ENCODE results near the gene OVCA2.
A peak's percentile ranks its signal among the peaks of the same experiment; 100 is the strongest.
"Not testable (repeated sequence)": the region's sequence is repeated elsewhere in the genome, so short reads cannot be mapped to it uniquely, and the experiment has no call there.

OVCA2 gene

DNA sequence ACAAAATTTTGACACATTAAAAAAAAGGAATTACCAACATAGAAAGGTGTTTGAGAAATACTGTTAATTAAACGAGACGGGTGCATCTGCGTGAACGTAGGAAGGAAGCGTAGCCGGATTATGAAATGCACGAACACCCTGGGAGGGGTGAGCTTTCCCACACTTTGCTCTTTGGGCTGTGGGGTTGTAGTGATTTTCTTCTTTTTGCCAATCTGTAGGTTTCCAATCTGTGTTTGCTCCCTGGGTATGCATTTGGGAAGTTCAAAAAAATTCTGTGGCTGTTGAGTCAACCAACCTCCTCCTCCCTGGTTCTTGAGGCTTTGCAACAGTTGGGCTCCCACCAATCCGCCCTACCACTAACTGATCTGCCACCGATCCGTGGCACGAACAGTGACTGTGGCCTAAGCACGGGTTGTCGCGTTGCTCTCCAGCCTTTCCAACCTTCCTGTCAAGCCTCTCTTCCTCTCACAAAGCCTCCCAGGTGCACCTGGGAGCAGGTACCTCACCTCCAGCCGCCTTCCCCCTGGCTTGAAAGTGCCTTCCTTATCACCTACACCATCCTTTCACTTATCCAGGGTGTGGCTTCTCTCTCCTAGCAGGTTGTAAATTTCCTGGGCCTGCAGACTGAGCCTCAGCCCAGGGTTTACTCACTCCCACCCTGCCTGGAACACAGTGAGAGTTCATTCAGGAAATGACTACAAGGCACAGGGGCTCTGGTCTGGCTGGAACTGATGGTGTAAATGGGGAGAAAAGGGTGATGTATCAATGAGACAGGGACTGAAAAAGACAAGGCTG, 33.3 kb upstream of the OVCA2 start:
- TF ChIP-seq SUZ12 (IDR thresholded peaks at IDR 0.05; ENCODE audit: extremely low read depth, insufficient read depth, insufficient read length): no peak
- no peak for TF ChIP-seq YY1 (IDR thresholded peaks at IDR 0.05; ENCODE audit: insufficient read depth, insufficient read length)
- TF ChIP-seq ZNF274 (IDR thresholded peaks at IDR 0.05; ENCODE audit: low read depth, low read length): no peak
- Histone ChIP-seq H3K4me1 (ENCODE audit: insufficient read depth, insufficient read length) (peaks cover 14% of the 10 kb centered on the region), H3K36me3 (ENCODE audit: insufficient read depth, insufficient read length, low read length) (no peaks in the 10 kb centered on the region), H3K9me3 (ENCODE audit: insufficient read depth, low read length) (peaks cover under 1% of the 10 kb centered on the region; the same call in 1 of the 2 replicates), H3K4me3 (ENCODE audit: insufficient read length, low read depth) (no peak overlapping the region), H3K27me3 (ENCODE audit: insufficient read depth, insufficient read length) (no peaks in the 10 kb centered on the region), H3K9ac (ENCODE audit: insufficient read length, low read depth) (no peak overlapping the region)
- DNase-seq (ENCODE audit: low read depth, low spot score): no peak

DNA sequence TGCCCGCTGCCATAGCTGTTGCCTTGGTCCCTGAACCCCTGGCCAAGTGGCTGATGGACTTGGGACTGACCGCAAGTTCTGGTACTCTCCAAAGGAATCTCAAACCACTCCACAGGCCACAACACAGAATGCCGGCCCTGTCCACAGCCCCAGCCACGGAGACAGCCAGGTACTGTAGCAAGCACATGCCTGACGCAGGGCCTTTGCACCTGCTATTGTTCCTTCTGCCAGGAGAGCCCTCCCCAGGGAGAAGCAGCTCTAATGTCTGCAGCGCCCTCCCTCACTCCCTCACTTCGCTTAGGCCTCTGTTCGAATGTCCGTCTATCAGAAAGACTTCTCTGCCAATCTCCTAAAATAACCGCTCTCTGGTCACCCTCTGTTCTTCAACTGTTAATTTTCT, 32.1 kb upstream of the OVCA2 start:
- no peak for DNase-seq (ENCODE audit: low read depth, low spot score)
- H3K9me3 ChIP-seq (ENCODE audit: insufficient read depth, low read length): peaks cover 9% of the 10 kb centered on the region
- no peaks in the 10 kb centered on the region for H3K27me3 ChIP-seq (ENCODE audit: insufficient read depth, insufficient read length)
- TF ChIP-seq SUZ12 (IDR thresholded peaks at IDR 0.05; ENCODE audit: extremely low read depth, insufficient read depth, insufficient read length) (no peak), ZNF274 (IDR thresholded peaks at IDR 0.05; ENCODE audit: low read depth, low read length) (no peak), YY1 (IDR thresholded peaks at IDR 0.05; ENCODE audit: insufficient read depth, insufficient read length) (no peak)
- peaks cover 10% of the 10 kb centered on the region for H3K4me1 ChIP-seq (ENCODE audit: insufficient read depth, insufficient read length)
- no peak overlapping the region for H3K9ac ChIP-seq (ENCODE audit: insufficient read length, low read depth)
- no peaks in the 10 kb centered on the region for H3K36me3 ChIP-seq (ENCODE audit: insufficient read depth, insufficient read length, low read length)
- no peak overlapping the region for H3K4me3 ChIP-seq (ENCODE audit: insufficient read length, low read depth)

DNA sequence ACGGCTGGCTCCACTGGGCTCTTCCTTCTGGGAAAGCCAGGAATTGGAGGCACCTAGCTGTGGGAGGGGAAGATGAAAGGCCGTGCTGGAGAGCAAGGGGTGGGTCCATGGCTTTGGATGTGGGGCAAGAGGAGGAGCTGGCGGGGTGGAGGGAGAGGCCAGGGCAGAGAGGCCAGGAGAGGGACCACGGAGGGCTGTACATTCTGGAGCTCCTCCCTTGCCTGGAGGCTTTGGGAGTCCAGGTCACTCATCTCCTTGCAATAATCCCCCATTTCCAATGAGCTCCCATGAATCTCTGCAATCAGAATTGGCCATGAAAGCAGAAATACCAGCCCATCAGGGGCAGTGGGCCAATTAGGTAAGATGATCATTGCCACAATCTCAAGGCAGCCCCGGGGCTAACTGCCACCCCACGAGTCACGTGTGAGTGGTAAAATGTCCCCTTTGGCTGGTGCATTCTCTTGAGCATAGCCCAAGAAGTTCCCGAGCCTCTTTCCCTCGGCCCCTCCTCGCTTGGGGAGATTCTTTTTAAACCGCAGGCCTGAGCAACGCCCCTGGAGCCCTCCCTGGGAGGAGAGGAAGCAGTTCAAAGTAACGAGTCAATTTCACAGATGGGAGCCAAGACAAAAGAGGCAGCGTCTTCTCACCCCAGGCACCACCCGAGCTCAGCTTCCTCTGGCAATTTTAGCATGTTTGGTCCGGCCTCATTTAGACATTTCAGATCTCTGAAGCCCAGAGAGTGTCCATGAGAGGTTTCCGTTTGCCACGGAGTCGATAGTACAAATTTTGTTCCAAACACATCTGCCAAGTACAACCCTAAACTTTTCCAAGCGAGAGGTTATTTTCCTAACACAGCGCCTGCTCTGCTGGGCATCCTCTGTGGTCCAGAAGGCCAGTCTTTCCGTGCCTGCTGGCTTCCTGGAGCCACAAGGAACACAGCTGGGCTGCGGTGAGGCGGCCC, 30.1 kb upstream of the OVCA2 start:
- peak overlapping the region; percentile 62 for H3K9ac ChIP-seq (ENCODE audit: insufficient read length, low read depth)
- H3K4me1 ChIP-seq (ENCODE audit: insufficient read depth, insufficient read length): peaks cover 17% of the 10 kb centered on the region
- H3K9me3 ChIP-seq (ENCODE audit: insufficient read depth, low read length): peaks cover 9% of the 10 kb centered on the region
- DNase-seq (ENCODE audit: low read depth, low spot score): no peak
- H3K27me3 ChIP-seq (ENCODE audit: insufficient read depth, insufficient read length): no peaks in the 10 kb centered on the region
- no peaks in the 10 kb centered on the region for H3K36me3 ChIP-seq (ENCODE audit: insufficient read depth, insufficient read length, low read length)
- peak overlapping the region; percentile 4 for H3K4me3 ChIP-seq (ENCODE audit: insufficient read length, low read depth)
- TF ChIP-seq YY1 (IDR thresholded peaks at IDR 0.05; ENCODE audit: insufficient read depth, insufficient read length) (no peak), SUZ12 (IDR thresholded peaks at IDR 0.05; ENCODE audit: extremely low read depth, insufficient read depth, insufficient read length) (no peak), ZNF274 (IDR thresholded peaks at IDR 0.05; ENCODE audit: low read depth, low read length) (no peak)

DNA sequence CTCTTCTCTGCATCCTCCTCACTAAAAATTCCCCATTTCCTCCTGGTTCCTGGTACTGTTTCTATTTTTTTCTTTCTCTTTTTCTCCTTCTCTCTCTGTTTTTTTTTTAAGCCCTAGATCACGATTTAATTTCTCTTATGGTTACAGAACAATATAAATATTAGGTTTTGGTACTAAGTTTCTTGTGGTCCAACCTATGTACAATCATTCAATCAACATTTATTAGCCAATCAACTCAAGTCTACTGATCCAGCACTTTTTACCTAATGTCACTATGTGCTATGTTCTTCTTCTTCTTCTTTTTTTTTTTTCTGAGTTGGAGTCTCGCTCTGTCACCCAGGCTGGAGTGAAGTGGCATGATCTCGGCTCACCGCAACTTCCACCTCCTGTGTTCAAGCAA, 29.3 kb upstream of the OVCA2 start:
- peak overlapping the region; percentile 62 for H3K9ac ChIP-seq (ENCODE audit: insufficient read length, low read depth)
- no peaks in the 10 kb centered on the region for H3K36me3 ChIP-seq (ENCODE audit: insufficient read depth, insufficient read length, low read length)
- TF ChIP-seq SUZ12 (IDR thresholded peaks at IDR 0.05; ENCODE audit: extremely low read depth, insufficient read depth, insufficient read length) (no peak), YY1 (IDR thresholded peaks at IDR 0.05; ENCODE audit: insufficient read depth, insufficient read length) (no peak), ZNF274 (IDR thresholded peaks at IDR 0.05; ENCODE audit: low read depth, low read length) (no peak)
- H3K9me3 ChIP-seq (ENCODE audit: insufficient read depth, low read length): peaks cover 9% of the 10 kb centered on the region
- no peak for DNase-seq (ENCODE audit: low read depth, low spot score)
- no peaks in the 10 kb centered on the region for H3K27me3 ChIP-seq (ENCODE audit: insufficient read depth, insufficient read length)
- H3K4me1 ChIP-seq (ENCODE audit: insufficient read depth, insufficient read length): peaks cover 21% of the 10 kb centered on the region
- H3K4me3 ChIP-seq (ENCODE audit: insufficient read length, low read depth): no peak overlapping the region

DNA sequence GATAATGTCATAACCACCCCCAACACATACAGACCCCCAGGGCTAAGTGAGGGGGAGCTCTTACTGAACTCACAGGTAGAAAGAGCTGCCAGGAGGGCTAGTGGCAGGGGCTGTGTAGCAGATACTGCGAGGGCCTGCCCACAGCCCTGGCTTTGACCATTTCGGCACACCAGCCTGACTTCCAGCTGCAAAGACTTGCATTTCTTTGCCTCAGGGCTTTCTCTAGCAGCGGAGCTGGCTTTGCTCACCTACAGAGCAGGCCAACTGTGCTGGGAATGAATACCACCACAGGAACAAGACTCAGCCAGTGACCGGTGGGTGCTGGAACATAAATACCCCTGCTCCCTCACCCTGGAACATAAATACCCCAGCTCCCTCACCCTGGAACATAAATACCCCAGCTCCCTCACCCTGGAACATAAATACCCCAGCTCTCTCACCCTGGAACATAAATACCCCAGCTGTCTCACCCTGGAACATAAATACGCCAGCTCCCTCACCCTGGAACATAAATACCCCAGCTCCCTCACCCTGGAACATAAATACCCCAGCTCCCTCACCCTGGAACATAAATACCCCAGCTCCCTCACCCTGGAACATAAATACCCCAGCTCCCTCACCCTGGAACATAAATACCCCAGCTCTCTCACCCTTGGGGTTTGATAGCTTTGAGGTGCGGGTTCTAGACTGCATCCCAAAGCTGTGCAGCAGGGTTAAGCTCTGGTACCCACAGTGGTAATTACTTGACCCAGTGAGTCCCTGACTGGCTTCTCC, 28.4 kb upstream of the OVCA2 start:
- H3K4me1 ChIP-seq (ENCODE audit: insufficient read depth, insufficient read length): peaks cover 21% of the 10 kb centered on the region
- H3K9ac ChIP-seq (ENCODE audit: insufficient read length, low read depth); H3K4me3 ChIP-seq (ENCODE audit: insufficient read length, low read depth); DNase-seq (ENCODE audit: low read depth, low spot score); H3K27me3 ChIP-seq (ENCODE audit: insufficient read depth, insufficient read length); H3K36me3 ChIP-seq (ENCODE audit: insufficient read depth, insufficient read length, low read length); H3K9me3 ChIP-seq (ENCODE audit: insufficient read depth, low read length): not testable (repeated sequence)

DNA sequence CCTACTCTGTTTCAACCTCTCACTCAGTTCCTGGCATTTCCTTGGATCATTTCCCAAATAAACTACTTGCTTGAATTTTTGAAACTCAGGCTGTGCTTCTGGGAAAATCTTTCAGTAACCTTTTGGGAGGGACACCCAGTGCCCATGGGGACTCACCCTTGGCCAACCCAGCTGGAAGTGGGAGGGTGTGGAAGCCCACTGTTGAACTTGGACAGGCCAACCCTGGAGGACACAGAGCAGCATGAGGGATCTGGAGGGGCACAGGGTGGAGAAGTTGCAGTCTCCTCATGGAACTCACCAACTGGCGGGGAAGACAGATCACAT, 27.9 kb upstream of the OVCA2 start:
- Histone ChIP-seq H3K4me1 (ENCODE audit: insufficient read depth, insufficient read length) (peaks cover 22% of the 10 kb centered on the region), H3K9me3 (ENCODE audit: insufficient read depth, low read length) (peaks cover 9% of the 10 kb centered on the region)
- no peak for TF ChIP-seq SUZ12 (IDR thresholded peaks at IDR 0.05; ENCODE audit: extremely low read depth, insufficient read depth, insufficient read length)
- TF ChIP-seq ZNF274 (IDR thresholded peaks at IDR 0.05; ENCODE audit: low read depth, low read length): no peak
- TF ChIP-seq YY1 (IDR thresholded peaks at IDR 0.05; ENCODE audit: insufficient read depth, insufficient read length): no peak

More for the DNA sequence above, 27.9 kb upstream of the OVCA2 start:
- H3K4me3 ChIP-seq (ENCODE audit: insufficient read length, low read depth): no peak overlapping the region
- H3K27me3 ChIP-seq (ENCODE audit: insufficient read depth, insufficient read length): peaks cover 4% of the 10 kb centered on the region
- DNase-seq (ENCODE audit: low read depth, low spot score): no peak
- no peak overlapping the region for H3K9ac ChIP-seq (ENCODE audit: insufficient read length, low read depth)
- H3K36me3 ChIP-seq (ENCODE audit: insufficient read depth, insufficient read length, low read length): no peaks in the 10 kb centered on the region

All from NT2/D1 (cell line).